Amygdala (tissue), 56 donors: ENCODE results near the gene CAP2.
"Not testable (repeated sequence)": the region's sequence is repeated elsewhere in the genome, so short reads cannot be mapped to it uniquely, and the experiment has no call there.

Source experiments
- DNase-seq, 56 donors: peaks; one replicate each; lab custom pipeline; 2025; lab: John Stamatoyannopoulos, UW

Gene CAP2

GRCh38 chr6:17562636-17563035 is 169.2 kb downstream of the CAP2 start:
- no peak for DNase-seq

GRCh38 chr6:17565399-17565798 is 172.0 kb downstream of the CAP2 start:
- no peak for DNase-seq

GRCh38 chr6:17574866-17575560 is 181.6 kb downstream of the CAP2 start:
- DNase-seq = no peak

GRCh38 chr6:17577059-17577458 is 183.7 kb downstream of the CAP2 start:
- DNase-seq = no peak

GRCh38 chr6:17580518-17581048 is 187.2 kb downstream of the CAP2 start:
- DNase-seq = peak in 20 of 56 donors; percentile 4 to 56 (median 16)

GRCh38 chr6:17581282-17581681 is 187.9 kb downstream of the CAP2 start:
- DNase-seq = not testable (repeated sequence)

- peak in 1 of 56 donors; percentile 45 for DNase-seq
These were observed 190.4 kb downstream of the CAP2 start for GRCh38 chr6:17583811-17584210.

- DNase-seq = peak in 22 of 56 donors; percentile 1 to 68 (median 18)
These were observed 190.9 kb downstream of the CAP2 start for GRCh38 chr6:17584241-17584803.

GRCh38 chr6:17585766-17586490 is 192.5 kb downstream of the CAP2 start:
- peak in 3 of 56 donors; percentile 4 to 18 (median 8) for DNase-seq

GRCh38 chr6:17586623-17587022 is 193.2 kb downstream of the CAP2 start:
- not testable (repeated sequence) for DNase-seq

- DNase-seq = no peak
These were observed 194.6 kb downstream of the CAP2 start for GRCh38 chr6:17588011-17588410.

- peak in 6 of 56 donors; percentile 4 to 17 (median 8) for DNase-seq
These were observed 196.2 kb downstream of the CAP2 start for GRCh38 chr6:17589406-17590096.

- DNase-seq = no peak
These were observed 197.9 kb downstream of the CAP2 start for GRCh38 chr6:17591287-17591686.

GRCh38 chr6:17593246-17593645 is 199.9 kb downstream of the CAP2 start:
- DNase-seq = no peak

GRCh38 chr6:17596085-17596484 is 202.7 kb downstream of the CAP2 start:
- DNase-seq = no peak

GRCh38 chr6:17599877-17600526 is 206.6 kb downstream of the CAP2 start, which contains the start of gene FAM8A1:
FAM8A1 (plus strand) TSS chr6:17600302; CDS start chr6:17600410, 108 bp downstream.
- DNase-seq = peak; percentile 62 to 98 (median 92)

- DNase-seq = peak in 36 of 56 donors; percentile 16 to 74 (median 46)
These were observed 207.4 kb downstream of the CAP2 start for GRCh38 chr6:17600527-17601385.

GRCh38 chr6:17601386-17601703 is 207.9 kb downstream of the CAP2 start:
- no peak for DNase-seq

- DNase-seq = no peak
These were observed 209.5 kb downstream of the CAP2 start for GRCh38 chr6:17602888-17603287.
